HEK293 (cell line): ENCODE measurements around the gene CFAP45.

Source experiments
- CTCF ChIP-seq: fragments of 450-650 bp; formaldehyde crosslinking; IDR thresholded peaks from 2 replicates; pipeline ENCODE4 v1.5.1; 2016; ENCODE audit warnings: missing biosample characterization, missing genetic modification characterization
- GLI2 ChIP-seq: fragments of 450-650 bp; formaldehyde crosslinking; IDR thresholded peaks from 2 replicates; pipeline ENCODE4; 2017; ENCODE audit warnings: missing biosample characterization, missing genetic modification characterization, low read depth, borderline replicate concordance
- KLF16 ChIP-seq: fragments of 450-650 bp; formaldehyde crosslinking; IDR thresholded peaks from 2 replicates; pipeline ENCODE4 v1.5.1; 2017; ENCODE audit warnings: missing biosample characterization, missing genetic modification characterization
- KLF8 ChIP-seq: fragments of 450-650 bp; formaldehyde crosslinking; IDR thresholded peaks from 2 replicates; pipeline ENCODE4 v1.5.1; 2016; ENCODE audit warnings: missing biosample characterization, missing genetic modification characterization
- RBAK ChIP-seq: fragments of 450-650 bp; formaldehyde crosslinking; IDR thresholded peaks from 2 replicates; pipeline ENCODE4 v1.5.1; 2016; ENCODE audit warnings: missing biosample characterization, missing genetic modification characterization
- YY1 ChIP-seq: fragments of 450-650 bp; formaldehyde crosslinking; IDR thresholded peaks from 2 replicates; pipeline ENCODE4 v1.5.1; 2018; ENCODE audit warnings: missing biosample characterization, missing genetic modification characterization
- ZNF133 ChIP-seq: fragments of 450-650 bp; formaldehyde crosslinking; IDR thresholded peaks from 2 replicates; pipeline ENCODE4 v1.5.1; 2016; ENCODE audit warnings: missing biosample characterization, missing genetic modification characterization
- ZNF155 ChIP-seq: fragments of 450-650 bp; formaldehyde crosslinking; IDR thresholded peaks from 2 replicates; pipeline ENCODE4 v1.5.1; 2016; ENCODE audit warnings: missing biosample characterization, missing genetic modification characterization
- ZNF280C ChIP-seq: fragments of 450-650 bp; formaldehyde crosslinking; IDR thresholded peaks from 2 replicates; pipeline ENCODE4 v1.5.1; 2016; ENCODE audit warnings: missing biosample characterization, missing genetic modification characterization
- ZXDB ChIP-seq: fragments of 450-650 bp; formaldehyde crosslinking; IDR thresholded peaks from 2 replicates; pipeline ENCODE4 v1.5.1; 2016; ENCODE audit warnings: missing biosample characterization, missing genetic modification characterization

GRCh38 chr1:159941591-159942560 lies 41.9 kb upstream of the CFAP45 start:
- TF ChIP-seq ZNF133 (tag by site-specific recombination) (no peak), ZNF280C (no peak), ZXDB (tag by site-specific recombination) (no peak), ZNF155 (tag by site-specific recombination) (no peak), RBAK (tag by site-specific recombination) (no peak), KLF8 (no peak), CTCF (tag by site-specific recombination) (no peak), GLI2 (tag by site-specific recombination) (no peak), YY1 (tag by site-specific recombination) (no peak), KLF16 (no peak)
